SK-N-SH treated with all-trans-retinoic acid at 6 μM for 48 hours (cell line): ENCODE measurements around the gene CTAG1A.
"Not testable (repeated sequence)": the region's sequence is repeated elsewhere in the genome, so short reads cannot be mapped to it uniquely, and the experiment has no call there.

Source experiments
- ARNTL ChIP-seq: fragments of 450-650 bp; formaldehyde crosslinking; IDR thresholded peaks from 2 replicates; pipeline ENCODE4 v1.5.0; 2020; ENCODE audit warnings: low read depth, mild to moderate bottlenecking, moderate library complexity, borderline replicate concordance
- CREB5 ChIP-seq: fragments of 250-450 bp; sonication (Bioruptor Pico); IDR thresholded peaks from 2 replicates; pipeline ENCODE4 v1.5.1; 2020; ENCODE audit warnings: low read depth, mild to moderate bottlenecking, moderate library complexity
- ESRRG ChIP-seq: fragments of 250-450 bp; sonication (Bioruptor Pico); IDR thresholded peaks from 2 replicates; pipeline ENCODE4 v1.6.1; 2021; ENCODE audit warnings: mild to moderate bottlenecking
- PATZ1 ChIP-seq: fragments of 250-450 bp; sonication (Bioruptor Pico); IDR thresholded peaks from 2 replicates; pipeline ENCODE4 v1.8.0; 2020; ENCODE audit warnings: mild to moderate bottlenecking, moderate library complexity, borderline replicate concordance
- SNAI2 ChIP-seq: fragments of 250-450 bp; sonication (Bioruptor Pico); IDR thresholded peaks from 2 replicates; pipeline ENCODE4 v1.5.0; 2020; ENCODE audit warnings: mild to moderate bottlenecking, moderate library complexity
- TCF4 ChIP-seq: fragments of 250-450 bp; sonication (Bioruptor Pico); IDR thresholded peaks from 2 replicates; pipeline ENCODE4 v1.8.0; 2021; ENCODE audit warnings: mild to moderate bottlenecking, moderate library complexity, borderline replicate concordance
- TSHZ2 ChIP-seq: fragments of 250-450 bp; sonication (Bioruptor Pico); IDR thresholded peaks from 2 replicates; pipeline ENCODE4 v1.5.0; 2020; ENCODE audit warnings: mild to moderate bottlenecking, moderate library complexity
- ZFP3 ChIP-seq: fragments of 250-450 bp; sonication (Bioruptor Pico); IDR thresholded peaks from 2 replicates; pipeline ENCODE4 v1.5.0; 2020; ENCODE audit warnings: mild to moderate bottlenecking, moderate library complexity
- ZFP30 ChIP-seq: fragments of 450-650 bp; formaldehyde crosslinking; IDR thresholded peaks from 2 replicates; pipeline ENCODE4 v1.5.0; 2022; ENCODE audit warnings: mild to moderate bottlenecking, moderate library complexity
- ZNF565 ChIP-seq: fragments of 450-650 bp; formaldehyde crosslinking; conservative IDR thresholded peaks from 2 replicates; pipeline ENCODE4 v1.5.0; 2020; ENCODE audit warnings: low read depth, mild to moderate bottlenecking, moderate library complexity
- ZNF70 ChIP-seq: fragments of 450-650 bp; formaldehyde crosslinking; IDR thresholded peaks from 2 replicates; pipeline ENCODE4 v1.5.0; 2020; ENCODE audit warnings: mild to moderate bottlenecking, moderate library complexity

- not testable (repeated sequence) for TF ChIP-seq ZNF70; TSHZ2 (CRISPR knock-in tag); ZFP3; PATZ1 (CRISPR knock-in tag); ARNTL; TCF4 (CRISPR knock-in tag); ZNF565 (CRISPR knock-in tag); CREB5 (CRISPR knock-in tag); ESRRG (CRISPR knock-in tag); SNAI2 (CRISPR knock-in tag); ZFP30 (CRISPR knock-in tag)
Observed at GRCh38 chrX:154582994-154583393, 1.9 kb upstream of the CTAG1A start.
